ENCODE measurements around the gene MINDY3.

The MINDY3 gene

GRCh38 chr10:15747632-15748031 is 112.7 kb downstream of the MINDY3 start:
- Histone ChIP-seq H3K4me1 (ENCODE audit: control insufficient read depth, insufficient read depth, low read length) (no peaks in the 10 kb centered on the region), H3K36me3 (ENCODE audit: control insufficient read depth in 2 of 2, insufficient read depth in 1 of 2, low read length in 2 of 2) (no peaks in the 10 kb centered on the region), H3K4me3 (ENCODE audit: low read depth, low read length) (no peak overlapping the region), H3K27ac (ENCODE audit: extremely low read depth, low read depth, low read length) (no peak overlapping the region), H3K9me3 (ENCODE audit: control insufficient read depth, insufficient read depth, low read depth, low read length) (no peaks in the 10 kb centered on the region)
- ChIA-PET CTCF (no interaction called here), POLR2A (no interaction called here)
- TF ChIP-seq ZNF280C (tag by site-specific recombination; IDR thresholded peaks at IDR 0.05): no peak
- TF ChIP-seq SCRT2 (tag by site-specific recombination; IDR thresholded peaks at IDR 0.05): peak; percentile 79
- TF ChIP-seq ZNF211 (tag by site-specific recombination; IDR thresholded peaks at IDR 0.05; ENCODE audit: low read depth): no peak

GRCh38 chr10:15745751-15746150 is 114.6 kb downstream of the MINDY3 start:
- TF ChIP-seq KLF1 (tag by site-specific recombination; IDR thresholded peaks at IDR 0.05) (no peak), ZNF133 (tag by site-specific recombination; IDR thresholded peaks at IDR 0.05) (no peak), GLIS2 (tag by site-specific recombination; IDR thresholded peaks at IDR 0.05) (no peak), ZNF266 (tag by site-specific recombination; IDR thresholded peaks at IDR 0.05; ENCODE audit: low read depth) (no peak), ZNF660 (tag by site-specific recombination; IDR thresholded peaks at IDR 0.05) (no peak)
- Histone ChIP-seq H3K27ac (ENCODE audit: extremely low read depth, low read depth, low read length) (no peak overlapping the region), H3K4me1 (ENCODE audit: control insufficient read depth, insufficient read depth, low read length) (no peaks in the 10 kb centered on the region), H3K9me3 (ENCODE audit: control insufficient read depth, insufficient read depth, low read depth, low read length) (no peaks in the 10 kb centered on the region), H3K4me3 (ENCODE audit: low read depth, low read length) (no peak overlapping the region), H3K36me3 (ENCODE audit: control insufficient read depth in 2 of 2, insufficient read depth in 1 of 2, low read length in 2 of 2) (no peaks in the 10 kb centered on the region)
- POLR2A ChIA-PET: no interaction called here
- CTCF ChIA-PET: interaction anchor here (0.6 to 3.2 kb wide), 5 partner anchors 9 to 38 kb away, joined by 3 to 14 read pairs (median 3); partner anchors contain the start of gene ITGA8

GRCh38 chr10:15744217-15744865 is 116.0 kb downstream of the MINDY3 start:
- TF ChIP-seq CTCF (tag by site-specific recombination; IDR thresholded peaks at IDR 0.05) (peak; percentile 25; the same call in 1 of the 2 replicates), ZNF37A (tag by site-specific recombination; IDR thresholded peaks at IDR 0.05) (no peak), ZNF654 (tag by site-specific recombination; IDR thresholded peaks at IDR 0.05; ENCODE audit: low read depth) (peak; percentile 58), ZNF18 (tag by site-specific recombination; IDR thresholded peaks at IDR 0.05) (no peak), ZNF24 (tag by site-specific recombination; IDR thresholded peaks at IDR 0.05) (no peak)
- Histone ChIP-seq H3K27ac (ENCODE audit: extremely low read depth, low read depth, low read length) (no peak overlapping the region), H3K4me1 (ENCODE audit: control insufficient read depth, insufficient read depth, low read length) (no peaks in the 10 kb centered on the region), H3K36me3 (ENCODE audit: control insufficient read depth in 2 of 2, insufficient read depth in 1 of 2, low read length in 2 of 2) (no peaks in the 10 kb centered on the region), H3K9me3 (ENCODE audit: control insufficient read depth, insufficient read depth, low read depth, low read length) (no peaks in the 10 kb centered on the region), H3K4me3 (ENCODE audit: low read depth, low read length) (no peak overlapping the region)
- ChIA-PET CTCF (interaction anchor here (0.6 to 3.2 kb wide), 11 partner anchors 11 to 325 kb away, joined by 3 to 14 read pairs (median 3); partner anchors contain the start of gene ITGA8), POLR2A (no interaction called here)

Measured in HEK293 (cell line).